Neural progenitor cell (in vitro differentiated cells): ENCODE data around the gene CCDC102A.

ENCODE experiments used
- EZH2 ChIP-seq: fragments of 200-600 bp; sonication (generic); IDR thresholded peaks from 2 replicates; pipeline ENCODE4 v1.6.1; 2017; ENCODE audit warnings: antibody characterized with exemption, mild to moderate bottlenecking, moderate library complexity
- TF ChIP-seq, protein P1 (sequence below): fragments of 200-600 bp; sonication (generic); IDR thresholded peaks from 2 replicates; pipeline ENCODE4 v1.5.1; 2017; ENCODE audit warnings: antibody characterized with exemption, mild to moderate bottlenecking

DNA sequence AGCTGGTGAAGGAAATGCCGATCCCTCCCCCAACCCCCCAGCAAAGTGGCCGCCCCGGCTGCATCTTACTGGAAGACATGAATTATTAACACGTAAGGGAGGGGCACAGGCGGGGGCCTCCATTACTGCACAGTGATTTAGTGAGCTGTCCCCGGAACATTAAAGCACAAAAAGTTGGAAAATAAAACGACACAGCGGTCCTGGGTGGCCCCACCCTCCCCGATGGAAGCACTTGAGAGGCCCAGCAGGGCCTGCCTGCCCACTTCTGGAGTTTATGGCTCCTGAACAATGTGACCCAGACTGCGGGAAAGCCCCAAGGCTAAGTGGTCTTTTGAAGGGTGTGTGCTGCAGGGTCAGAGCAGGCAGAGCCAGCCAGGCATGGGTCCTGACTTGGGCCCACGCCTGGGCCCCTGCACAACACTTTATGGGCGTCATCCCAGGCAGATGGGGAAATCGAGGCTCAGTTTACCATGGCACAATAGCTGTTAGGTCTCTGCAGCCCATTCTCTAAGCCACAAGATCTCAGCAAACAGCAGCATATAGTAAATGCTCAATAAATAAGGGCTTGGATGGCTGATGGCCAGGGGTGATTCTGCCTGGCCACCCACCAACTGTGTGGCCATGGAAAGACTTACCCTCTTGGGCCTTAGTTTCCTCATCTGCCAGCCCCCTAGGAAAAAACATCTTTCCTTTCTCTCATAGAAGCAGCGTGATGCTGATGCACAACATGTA is 22.8 kb downstream of the CCDC102A start:
- TF ChIP-seq, protein P1, sequence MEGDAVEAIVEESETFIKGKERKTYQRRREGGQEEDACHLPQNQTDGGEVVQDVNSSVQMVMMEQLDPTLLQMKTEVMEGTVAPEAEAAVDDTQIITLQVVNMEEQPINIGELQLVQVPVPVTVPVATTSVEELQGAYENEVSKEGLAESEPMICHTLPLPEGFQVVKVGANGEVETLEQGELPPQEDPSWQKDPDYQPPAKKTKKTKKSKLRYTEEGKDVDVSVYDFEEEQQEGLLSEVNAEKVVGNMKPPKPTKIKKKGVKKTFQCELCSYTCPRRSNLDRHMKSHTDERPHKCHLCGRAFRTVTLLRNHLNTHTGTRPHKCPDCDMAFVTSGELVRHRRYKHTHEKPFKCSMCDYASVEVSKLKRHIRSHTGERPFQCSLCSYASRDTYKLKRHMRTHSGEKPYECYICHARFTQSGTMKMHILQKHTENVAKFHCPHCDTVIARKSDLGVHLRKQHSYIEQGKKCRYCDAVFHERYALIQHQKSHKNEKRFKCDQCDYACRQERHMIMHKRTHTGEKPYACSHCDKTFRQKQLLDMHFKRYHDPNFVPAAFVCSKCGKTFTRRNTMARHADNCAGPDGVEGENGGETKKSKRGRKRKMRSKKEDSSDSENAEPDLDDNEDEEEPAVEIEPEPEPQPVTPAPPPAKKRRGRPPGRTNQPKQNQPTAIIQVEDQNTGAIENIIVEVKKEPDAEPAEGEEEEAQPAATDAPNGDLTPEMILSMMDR, result no peak
- no peak for TF ChIP-seq EZH2
